HepG2 (cell line): Measurements from ENCODE around the gene OR5A2.

Experiments used
- ATRX ChIP-seq: sonication (generic); formaldehyde crosslinking; IDR thresholded peaks from 2 replicates; pipeline ENCODE4 v1.4.0; 2020; ENCODE audit warnings: missing genetic modification reagents, borderline replicate concordance
- HDAC1 ChIP-seq: sonication (generic); formaldehyde crosslinking; IDR thresholded peaks from 2 replicates; pipeline ENCODE4 v1.5.1; 2020; ENCODE audit warnings: mild to moderate bottlenecking, missing genetic modification reagents
- NPAS2 ChIP-seq: sonication (generic); formaldehyde crosslinking; IDR thresholded peaks from 2 replicates; pipeline ENCODE4 v1.8.0; 2022; ENCODE audit warnings: mild to moderate bottlenecking, missing genetic modification reagents, borderline replicate concordance
- SMAD9 ChIP-seq: sonication (generic); formaldehyde crosslinking; IDR thresholded peaks from 2 replicates; pipeline ENCODE4 v1.5.1; 2020; ENCODE audit warnings: mild to moderate bottlenecking, missing genetic modification reagents
- SMC3 ChIP-seq: IDR thresholded peaks from 2 replicates; pipeline ENCODE4 v1.6.1; 2011; ENCODE audit warnings: low read length, improper control_type of control experiment
- ZNF264 ChIP-seq: sonication (generic); formaldehyde crosslinking; IDR thresholded peaks from 2 replicates; pipeline ENCODE4 v1.4.0; 2020; ENCODE audit warnings: missing genetic modification reagents
- ZNF549 ChIP-seq: sonication (generic); formaldehyde crosslinking; IDR thresholded peaks from 2 replicates; pipeline ENCODE4 v1.5.0; 2020; ENCODE audit warnings: missing genetic modification reagents
- ZNF839 ChIP-seq: sonication (generic); formaldehyde crosslinking; IDR thresholded peaks from 2 replicates; pipeline ENCODE4 v1.4.0; 2020; ENCODE audit warnings: missing genetic modification reagents, mild to moderate bottlenecking, borderline replicate concordance
- TF ChIP-seq, protein P1 (sequence below): sonication (generic); formaldehyde crosslinking; IDR thresholded peaks from 2 replicates; pipeline ENCODE4 v1.5.0; 2020; ENCODE audit warnings: mild to moderate bottlenecking, missing genetic modification reagents, moderate library complexity
- TF ChIP-seq, protein P2 (sequence below), 2 experiments: IDR thresholded peaks; 2 replicates each; pipeline ENCODE4 v1.6.1; 2011 to 2012; ENCODE audit warnings: low read length in 2 of 2, borderline replicate concordance in 1 of 2, low read depth in 1 of 2, mild to moderate bottlenecking in 1 of 2, moderate library complexity in 1 of 2
- TF ChIP-seq, protein P3 (sequence below): sonication (generic); formaldehyde crosslinking; IDR thresholded peaks from 2 replicates; pipeline ENCODE4 v1.4.0; 2020; ENCODE audit warnings: missing genetic modification reagents, mild to moderate bottlenecking, borderline replicate concordance
- TF ChIP-seq, protein P4 (sequence below): sonication (generic); formaldehyde crosslinking; conservative IDR thresholded peaks from 2 replicates; pipeline ENCODE4 v1.4.0; 2020; ENCODE audit warnings: missing genetic modification reagents
- TF ChIP-seq, protein P5 (sequence below), 2 experiments: sonication (generic) in 1 of 2; formaldehyde crosslinking in 1 of 2; IDR thresholded peaks; 2 replicates each; pipeline versions ENCODE4 v1.4.0 to v1.6.1; 2016 to 2020; ENCODE audit warnings: borderline replicate concordance in 1 of 2, low read depth in 1 of 2, mild to moderate bottlenecking in 1 of 2, missing genetic modification reagents in 1 of 2

DNA sequence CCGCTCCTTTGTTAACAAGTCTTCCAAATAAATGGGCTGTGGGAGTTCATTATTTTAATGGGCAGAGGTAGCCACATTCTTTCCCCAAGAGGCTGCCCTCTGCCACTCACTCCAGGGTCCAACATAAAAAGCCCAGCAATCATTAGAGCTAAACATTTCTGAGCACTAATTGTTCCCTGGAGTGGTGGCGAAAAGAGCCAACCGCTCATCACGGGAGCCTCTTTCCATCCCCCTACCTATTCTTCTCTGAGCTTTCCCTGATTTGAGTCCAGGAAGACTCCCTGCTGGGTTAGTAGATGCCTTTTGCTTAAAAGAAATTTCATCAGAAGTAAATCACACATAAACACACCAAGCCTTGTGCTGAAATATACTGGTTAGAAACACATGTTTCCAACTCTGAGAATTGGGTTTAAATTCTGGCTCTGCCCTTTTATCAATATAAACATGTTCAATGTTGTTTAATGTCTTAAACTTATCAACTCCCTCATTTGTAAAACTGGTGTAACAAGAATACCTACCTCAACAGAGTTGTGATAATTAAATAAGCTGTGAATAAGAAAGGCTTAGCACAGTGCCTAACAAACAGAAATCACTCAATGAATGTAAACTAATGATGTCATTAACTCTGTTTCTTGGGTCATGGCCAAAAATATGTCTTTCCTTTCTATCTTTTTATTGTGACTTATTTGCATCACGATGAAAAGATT, at the start of gene OR5A2:
- TF ChIP-seq, protein P1, sequence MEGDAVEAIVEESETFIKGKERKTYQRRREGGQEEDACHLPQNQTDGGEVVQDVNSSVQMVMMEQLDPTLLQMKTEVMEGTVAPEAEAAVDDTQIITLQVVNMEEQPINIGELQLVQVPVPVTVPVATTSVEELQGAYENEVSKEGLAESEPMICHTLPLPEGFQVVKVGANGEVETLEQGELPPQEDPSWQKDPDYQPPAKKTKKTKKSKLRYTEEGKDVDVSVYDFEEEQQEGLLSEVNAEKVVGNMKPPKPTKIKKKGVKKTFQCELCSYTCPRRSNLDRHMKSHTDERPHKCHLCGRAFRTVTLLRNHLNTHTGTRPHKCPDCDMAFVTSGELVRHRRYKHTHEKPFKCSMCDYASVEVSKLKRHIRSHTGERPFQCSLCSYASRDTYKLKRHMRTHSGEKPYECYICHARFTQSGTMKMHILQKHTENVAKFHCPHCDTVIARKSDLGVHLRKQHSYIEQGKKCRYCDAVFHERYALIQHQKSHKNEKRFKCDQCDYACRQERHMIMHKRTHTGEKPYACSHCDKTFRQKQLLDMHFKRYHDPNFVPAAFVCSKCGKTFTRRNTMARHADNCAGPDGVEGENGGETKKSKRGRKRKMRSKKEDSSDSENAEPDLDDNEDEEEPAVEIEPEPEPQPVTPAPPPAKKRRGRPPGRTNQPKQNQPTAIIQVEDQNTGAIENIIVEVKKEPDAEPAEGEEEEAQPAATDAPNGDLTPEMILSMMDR (CRISPR knock-in tag) = no peak
- TF ChIP-seq HDAC1 (CRISPR knock-in tag) (no peak), ZNF264 (no peak), ZNF549 (CRISPR knock-in tag) (no peak), SMAD9 (CRISPR knock-in tag) (no peak), ATRX (CRISPR knock-in tag) (no peak), ZNF839 (CRISPR knock-in tag) (no peak), NPAS2 (no peak), SMC3 (no peak)
- TF ChIP-seq, protein P2, sequence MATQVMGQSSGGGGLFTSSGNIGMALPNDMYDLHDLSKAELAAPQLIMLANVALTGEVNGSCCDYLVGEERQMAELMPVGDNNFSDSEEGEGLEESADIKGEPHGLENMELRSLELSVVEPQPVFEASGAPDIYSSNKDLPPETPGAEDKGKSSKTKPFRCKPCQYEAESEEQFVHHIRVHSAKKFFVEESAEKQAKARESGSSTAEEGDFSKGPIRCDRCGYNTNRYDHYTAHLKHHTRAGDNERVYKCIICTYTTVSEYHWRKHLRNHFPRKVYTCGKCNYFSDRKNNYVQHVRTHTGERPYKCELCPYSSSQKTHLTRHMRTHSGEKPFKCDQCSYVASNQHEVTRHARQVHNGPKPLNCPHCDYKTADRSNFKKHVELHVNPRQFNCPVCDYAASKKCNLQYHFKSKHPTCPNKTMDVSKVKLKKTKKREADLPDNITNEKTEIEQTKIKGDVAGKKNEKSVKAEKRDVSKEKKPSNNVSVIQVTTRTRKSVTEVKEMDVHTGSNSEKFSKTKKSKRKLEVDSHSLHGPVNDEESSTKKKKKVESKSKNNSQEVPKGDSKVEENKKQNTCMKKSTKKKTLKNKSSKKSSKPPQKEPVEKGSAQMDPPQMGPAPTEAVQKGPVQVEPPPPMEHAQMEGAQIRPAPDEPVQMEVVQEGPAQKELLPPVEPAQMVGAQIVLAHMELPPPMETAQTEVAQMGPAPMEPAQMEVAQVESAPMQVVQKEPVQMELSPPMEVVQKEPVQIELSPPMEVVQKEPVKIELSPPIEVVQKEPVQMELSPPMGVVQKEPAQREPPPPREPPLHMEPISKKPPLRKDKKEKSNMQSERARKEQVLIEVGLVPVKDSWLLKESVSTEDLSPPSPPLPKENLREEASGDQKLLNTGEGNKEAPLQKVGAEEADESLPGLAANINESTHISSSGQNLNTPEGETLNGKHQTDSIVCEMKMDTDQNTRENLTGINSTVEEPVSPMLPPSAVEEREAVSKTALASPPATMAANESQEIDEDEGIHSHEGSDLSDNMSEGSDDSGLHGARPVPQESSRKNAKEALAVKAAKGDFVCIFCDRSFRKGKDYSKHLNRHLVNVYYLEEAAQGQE (IDR thresholded peaks at IDR 0.05; ENCODE audit: borderline replicate concordance in 1 of 2, low read depth in 1 of 2, low read length in 2 of 2) = no peak
- TF ChIP-seq, protein P3, sequence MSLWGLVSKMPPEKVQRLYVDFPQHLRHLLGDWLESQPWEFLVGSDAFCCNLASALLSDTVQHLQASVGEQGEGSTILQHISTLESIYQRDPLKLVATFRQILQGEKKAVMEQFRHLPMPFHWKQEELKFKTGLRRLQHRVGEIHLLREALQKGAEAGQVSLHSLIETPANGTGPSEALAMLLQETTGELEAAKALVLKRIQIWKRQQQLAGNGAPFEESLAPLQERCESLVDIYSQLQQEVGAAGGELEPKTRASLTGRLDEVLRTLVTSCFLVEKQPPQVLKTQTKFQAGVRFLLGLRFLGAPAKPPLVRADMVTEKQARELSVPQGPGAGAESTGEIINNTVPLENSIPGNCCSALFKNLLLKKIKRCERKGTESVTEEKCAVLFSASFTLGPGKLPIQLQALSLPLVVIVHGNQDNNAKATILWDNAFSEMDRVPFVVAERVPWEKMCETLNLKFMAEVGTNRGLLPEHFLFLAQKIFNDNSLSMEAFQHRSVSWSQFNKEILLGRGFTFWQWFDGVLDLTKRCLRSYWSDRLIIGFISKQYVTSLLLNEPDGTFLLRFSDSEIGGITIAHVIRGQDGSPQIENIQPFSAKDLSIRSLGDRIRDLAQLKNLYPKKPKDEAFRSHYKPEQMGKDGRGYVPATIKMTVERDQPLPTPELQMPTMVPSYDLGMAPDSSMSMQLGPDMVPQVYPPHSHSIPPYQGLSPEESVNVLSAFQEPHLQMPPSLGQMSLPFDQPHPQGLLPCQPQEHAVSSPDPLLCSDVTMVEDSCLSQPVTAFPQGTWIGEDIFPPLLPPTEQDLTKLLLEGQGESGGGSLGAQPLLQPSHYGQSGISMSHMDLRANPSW (CRISPR knock-in tag) = no peak
- TF ChIP-seq, protein P4, sequence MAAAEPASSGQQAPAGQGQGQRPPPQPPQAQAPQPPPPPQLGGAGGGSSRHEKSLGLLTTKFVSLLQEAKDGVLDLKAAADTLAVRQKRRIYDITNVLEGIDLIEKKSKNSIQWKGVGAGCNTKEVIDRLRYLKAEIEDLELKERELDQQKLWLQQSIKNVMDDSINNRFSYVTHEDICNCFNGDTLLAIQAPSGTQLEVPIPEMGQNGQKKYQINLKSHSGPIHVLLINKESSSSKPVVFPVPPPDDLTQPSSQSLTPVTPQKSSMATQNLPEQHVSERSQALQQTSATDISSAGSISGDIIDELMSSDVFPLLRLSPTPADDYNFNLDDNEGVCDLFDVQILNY (CRISPR knock-in tag) = no peak
- TF ChIP-seq, protein P5, sequence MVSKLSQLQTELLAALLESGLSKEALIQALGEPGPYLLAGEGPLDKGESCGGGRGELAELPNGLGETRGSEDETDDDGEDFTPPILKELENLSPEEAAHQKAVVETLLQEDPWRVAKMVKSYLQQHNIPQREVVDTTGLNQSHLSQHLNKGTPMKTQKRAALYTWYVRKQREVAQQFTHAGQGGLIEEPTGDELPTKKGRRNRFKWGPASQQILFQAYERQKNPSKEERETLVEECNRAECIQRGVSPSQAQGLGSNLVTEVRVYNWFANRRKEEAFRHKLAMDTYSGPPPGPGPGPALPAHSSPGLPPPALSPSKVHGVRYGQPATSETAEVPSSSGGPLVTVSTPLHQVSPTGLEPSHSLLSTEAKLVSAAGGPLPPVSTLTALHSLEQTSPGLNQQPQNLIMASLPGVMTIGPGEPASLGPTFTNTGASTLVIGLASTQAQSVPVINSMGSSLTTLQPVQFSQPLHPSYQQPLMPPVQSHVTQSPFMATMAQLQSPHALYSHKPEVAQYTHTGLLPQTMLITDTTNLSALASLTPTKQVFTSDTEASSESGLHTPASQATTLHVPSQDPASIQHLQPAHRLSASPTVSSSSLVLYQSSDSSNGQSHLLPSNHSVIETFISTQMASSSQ (IDR thresholded peaks at IDR 0.05; ENCODE audit: low read depth) = no peak
- TF ChIP-seq, protein P5 (CRISPR knock-in tag; IDR thresholded peaks at IDR 0.05; ENCODE audit: borderline replicate concordance) = no peak
